OCI-LY1 (cell line): ENCODE data around the gene POLK.
"Not testable (repeated sequence)": the region's sequence is repeated elsewhere in the genome, so short reads cannot be mapped to it uniquely, and the experiment has no call there.

Experiments used
- H2AFZ ChIP-seq: fragments of 200-600 bp; sonication (generic), shearing (Covaris generic); 2 replicates; pipeline ENCODE4 v1.6.0; 2014; ENCODE audit warnings: antibody characterized with exemption, mild to moderate bottlenecking, low read length
- H3F3A ChIP-seq: fragments of 200-600 bp; sonication (generic), shearing (Covaris generic); 2 replicates; pipeline ENCODE4 v1.6.0; 2014; ENCODE audit warnings: mild to moderate bottlenecking, antibody characterized with exemption, low read length, moderate library complexity; ENCODE audit not compliant: insufficient read depth
- H3K27ac ChIP-seq: fragments of 200-600 bp; sonication (generic); 2 replicates; pipeline ENCODE4 v1.5.1; 2014; ENCODE audit warnings: low read length, mixed run types, mild to moderate bottlenecking, low read depth; ENCODE audit not compliant: poor library complexity, severe bottlenecking
- H3K27me3 ChIP-seq: fragments of 200-600 bp; sonication (generic); 2 replicates; pipeline ENCODE4 v1.6.0; 2014; ENCODE audit warnings: antibody characterized with exemption, mild to moderate bottlenecking, low read length, moderate library complexity; ENCODE audit not compliant: insufficient read depth
- H3K36me3 ChIP-seq: fragments of 200-600 bp; sonication (generic); 2 replicates; pipeline ENCODE4 v1.6.1; 2014; ENCODE audit warnings: mild to moderate bottlenecking, antibody characterized with exemption, low read length, moderate library complexity, mixed read lengths; ENCODE audit not compliant: insufficient read depth
- H3K4me1 ChIP-seq: fragments of 200-600 bp; sonication (generic); 2 replicates; pipeline ENCODE4 v1.5.1; 2014; ENCODE audit warnings: mild to moderate bottlenecking, low read length, moderate library complexity; ENCODE audit not compliant: insufficient read depth, severe bottlenecking
- H3K4me2 ChIP-seq: fragments of 200-600 bp; sonication (generic), shearing (Covaris generic); 2 replicates; pipeline ENCODE4 v1.6.1; 2014; ENCODE audit warnings: low read length
- H3K4me3 ChIP-seq: fragments of 200-600 bp; sonication (generic); 2 replicates; pipeline ENCODE4 v1.5.1; 2014; ENCODE audit warnings: low read length, low read depth, mild to moderate bottlenecking, mixed read lengths; ENCODE audit not compliant: poor library complexity, severe bottlenecking
- H3K79me2 ChIP-seq: fragments of 200-600 bp; shearing (Covaris generic); 2 replicates; pipeline ENCODE4 v1.6.1; 2016; ENCODE audit warnings: mixed run types, low read length, mixed read lengths; ENCODE audit not compliant: insufficient read depth
- H3K9ac ChIP-seq: fragments of 200-600 bp; sonication (generic), shearing (Covaris generic); 2 replicates; pipeline ENCODE4 v1.6.1; 2014; ENCODE audit warnings: mild to moderate bottlenecking, low read length, mixed read lengths
- H3K9me2 ChIP-seq: fragments of 200-600 bp; sonication (generic), shearing (Covaris generic); 2 replicates; pipeline ENCODE4 v1.6.1; 2014; ENCODE audit warnings: low read depth, mild to moderate bottlenecking, low read length, mixed read lengths
- H3K9me3 ChIP-seq: fragments of 200-600 bp; shearing (Covaris generic); 2 replicates; pipeline ENCODE4 v1.6.1; 2014; ENCODE audit warnings: low read length, mixed read lengths
- H4K20me1 ChIP-seq: fragments of 200-600 bp; sonication (generic), shearing (Covaris generic); 2 replicates; pipeline ENCODE4 v1.6.0; 2016; ENCODE audit warnings: mild to moderate bottlenecking, low read length; ENCODE audit not compliant: insufficient read depth
- EZH2 ChIP-seq: fragments of 200-600 bp; sonication (generic), shearing (Covaris generic); IDR thresholded peaks from 2 replicates; pipeline ENCODE4 v1.8.0; 2017; ENCODE audit warnings: borderline replicate concordance, mixed run types, mild to moderate bottlenecking, antibody characterized with exemption, low read length, moderate library complexity, mixed read lengths
- TF ChIP-seq, protein P1 (sequence below): fragments of 200-600 bp; sonication (generic), shearing (Covaris generic); IDR thresholded peaks from 2 replicates; pipeline ENCODE4 v1.5.1; 2017; ENCODE audit warnings: mild to moderate bottlenecking, antibody characterized with exemption, low read length, moderate library complexity, mixed read lengths

The POLK gene

DNA sequence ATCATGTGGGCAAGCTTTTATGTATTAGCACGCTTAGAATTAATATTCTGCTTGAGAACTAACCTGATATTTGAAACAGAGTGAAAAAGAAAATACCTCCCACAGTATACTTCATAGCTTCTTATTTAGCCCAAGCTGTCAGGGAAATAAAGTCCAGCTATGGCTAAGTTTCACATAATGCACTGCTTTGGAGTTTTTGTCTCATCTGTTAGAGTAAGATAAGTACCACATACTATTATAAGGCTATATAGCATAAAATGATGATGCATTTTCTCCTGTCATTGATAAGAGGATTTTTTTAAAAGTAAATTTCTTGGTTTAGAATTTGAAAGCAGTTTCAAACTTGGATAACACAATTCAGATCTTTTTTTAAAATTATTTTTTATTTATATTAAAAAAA, 97.2 kb downstream of the POLK start:
- Histone ChIP-seq H3K9me3 (no peaks in the 10 kb centered on the region), H3K9me2 (no peaks in the 10 kb centered on the region), H3F3A (no peaks in the 10 kb centered on the region), H3K27me3 (no peaks in the 10 kb centered on the region), H3K36me3 (no peaks in the 10 kb centered on the region), H3K79me2 (no peaks in the 10 kb centered on the region), H2AFZ (no peak overlapping the region), H3K9ac (no peak overlapping the region), H3K4me3 (no peak overlapping the region), H3K27ac (no peak overlapping the region), H4K20me1 (no peaks in the 10 kb centered on the region), H3K4me1 (peaks cover 12% of the 10 kb centered on the region), H3K4me2 (no peak overlapping the region)
- TF ChIP-seq, protein P1, sequence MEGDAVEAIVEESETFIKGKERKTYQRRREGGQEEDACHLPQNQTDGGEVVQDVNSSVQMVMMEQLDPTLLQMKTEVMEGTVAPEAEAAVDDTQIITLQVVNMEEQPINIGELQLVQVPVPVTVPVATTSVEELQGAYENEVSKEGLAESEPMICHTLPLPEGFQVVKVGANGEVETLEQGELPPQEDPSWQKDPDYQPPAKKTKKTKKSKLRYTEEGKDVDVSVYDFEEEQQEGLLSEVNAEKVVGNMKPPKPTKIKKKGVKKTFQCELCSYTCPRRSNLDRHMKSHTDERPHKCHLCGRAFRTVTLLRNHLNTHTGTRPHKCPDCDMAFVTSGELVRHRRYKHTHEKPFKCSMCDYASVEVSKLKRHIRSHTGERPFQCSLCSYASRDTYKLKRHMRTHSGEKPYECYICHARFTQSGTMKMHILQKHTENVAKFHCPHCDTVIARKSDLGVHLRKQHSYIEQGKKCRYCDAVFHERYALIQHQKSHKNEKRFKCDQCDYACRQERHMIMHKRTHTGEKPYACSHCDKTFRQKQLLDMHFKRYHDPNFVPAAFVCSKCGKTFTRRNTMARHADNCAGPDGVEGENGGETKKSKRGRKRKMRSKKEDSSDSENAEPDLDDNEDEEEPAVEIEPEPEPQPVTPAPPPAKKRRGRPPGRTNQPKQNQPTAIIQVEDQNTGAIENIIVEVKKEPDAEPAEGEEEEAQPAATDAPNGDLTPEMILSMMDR = no peak
- TF ChIP-seq EZH2 = no peak

DNA sequence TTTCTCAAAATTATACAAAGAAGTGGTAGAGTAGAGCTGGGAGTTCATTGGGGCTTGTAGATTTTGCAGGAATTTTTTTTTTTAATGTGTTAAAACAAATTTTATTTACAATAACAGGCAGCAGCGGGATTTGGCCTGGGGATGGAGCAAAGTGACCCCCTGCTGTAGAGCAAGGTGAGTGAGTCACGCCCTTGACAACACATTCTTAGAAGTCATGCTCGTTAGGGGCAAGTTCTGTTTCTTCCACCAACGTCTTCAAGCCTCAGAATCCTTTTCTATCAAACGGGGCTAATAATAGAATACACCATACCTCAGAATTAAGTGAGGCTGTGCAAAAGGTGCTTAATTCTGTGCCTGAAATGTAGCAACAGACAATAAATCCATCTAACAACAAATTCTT, 98.5 kb downstream of the POLK start:
- Histone ChIP-seq H3K4me2 (no peak overlapping the region), H3K9me3 (no peaks in the 10 kb centered on the region)
- TF ChIP-seq EZH2 = no peak
- TF ChIP-seq, protein P1 = no peak

DNA sequence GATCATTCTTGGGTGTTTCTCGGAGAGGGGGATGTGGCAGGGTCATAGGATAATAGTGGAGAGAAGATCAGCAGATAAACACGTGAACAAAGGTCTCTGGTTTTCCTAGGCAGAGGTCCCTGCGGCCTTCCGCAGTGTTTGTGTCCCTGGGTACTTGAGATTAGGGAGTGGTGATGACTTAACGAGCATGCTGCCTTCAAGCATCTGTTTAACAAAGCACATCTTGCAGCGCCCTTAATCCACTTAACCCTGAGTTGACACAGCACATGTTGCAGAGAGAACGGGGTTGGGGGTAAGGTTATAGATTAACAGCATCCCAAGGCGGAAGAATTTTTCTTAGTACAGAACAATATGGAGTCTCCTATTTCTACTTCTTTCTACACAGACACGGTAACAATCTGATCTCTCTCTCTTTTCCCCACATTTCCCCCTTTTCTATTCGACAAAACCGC, 99.2 kb downstream of the POLK start:
- H3K4me1 ChIP-seq = peaks cover 12% of the 10 kb centered on the region
- H3K27ac ChIP-seq, H3K9me2 ChIP-seq, H2AFZ ChIP-seq, H3K9ac ChIP-seq, H3K27me3 ChIP-seq, H3K36me3 ChIP-seq, H3K9me3 ChIP-seq, H4K20me1 ChIP-seq, H3K79me2 ChIP-seq, H3F3A ChIP-seq: not testable (repeated sequence)
- H3K4me2 ChIP-seq = peak overlapping the region; percentile 58; the same call in 1 of the 2 replicates
- peak overlapping the region; percentile 47 for H3K4me3 ChIP-seq

More for the DNA sequence above, 98.5 kb downstream of the POLK start:
- H2AFZ ChIP-seq = no peak overlapping the region
- H3K27ac ChIP-seq = no peak overlapping the region
- H3K4me1 ChIP-seq = peaks cover 12% of the 10 kb centered on the region
- H3K36me3 ChIP-seq = no peaks in the 10 kb centered on the region
- no peaks in the 10 kb centered on the region for H3K79me2 ChIP-seq
- no peaks in the 10 kb centered on the region for H4K20me1 ChIP-seq
- no peak overlapping the region for H3K4me3 ChIP-seq
- no peak overlapping the region for H3K9ac ChIP-seq
- H3K27me3 ChIP-seq = no peaks in the 10 kb centered on the region
- no peaks in the 10 kb centered on the region for H3K9me2 ChIP-seq
- no peaks in the 10 kb centered on the region for H3F3A ChIP-seq
